Dedifferentiated amniotic fluid mesenchymal stem cell (primary cell): ENCODE data around the gene SH2D1A.

ENCODE experiments used
- DNase-seq: peaks from one replicate; pipeline ENCODE4 v3.0.0-alpha.2; 2016; ENCODE audit errors: extremely low spot score

The SH2D1A gene

DNA sequence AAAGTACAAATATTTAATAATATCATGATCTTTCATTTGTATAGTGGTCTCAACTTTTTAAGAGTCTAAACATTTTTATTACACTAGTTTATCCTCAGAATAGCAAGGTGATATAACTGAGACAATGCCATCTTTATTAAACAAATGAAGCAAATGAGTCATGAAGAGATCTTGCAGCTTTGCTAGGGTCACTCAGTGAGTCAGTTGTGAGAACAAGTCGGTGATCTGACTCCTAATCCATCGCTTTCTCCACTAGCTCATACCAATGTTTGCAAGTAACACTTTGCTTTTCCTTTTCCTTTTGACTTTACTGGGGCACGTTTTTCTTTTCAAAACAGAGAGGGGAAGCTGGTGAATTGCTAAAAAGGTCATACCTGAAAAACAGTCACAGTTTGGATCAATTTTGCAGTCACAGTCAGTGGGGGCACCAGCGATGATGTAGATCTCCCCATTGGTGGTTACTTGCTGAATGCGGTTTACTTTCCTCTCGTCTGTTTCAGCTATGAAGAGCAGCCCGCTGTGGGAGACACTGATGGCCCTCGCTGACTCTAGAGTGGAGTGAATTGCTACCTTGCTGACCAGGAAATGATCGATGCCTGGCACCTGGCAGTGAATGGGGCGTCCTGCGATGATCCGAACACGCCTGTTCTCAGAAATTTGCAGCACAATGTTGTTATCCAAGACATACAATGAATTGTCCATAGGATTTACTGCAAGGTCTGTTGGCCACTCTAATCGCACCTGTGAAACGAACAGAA, 75.7 kb downstream of the SH2D1A start:
- no peak for DNase-seq
